Measurements from ENCODE around the gene TSPAN32. TPM values are rescaled to one million over a fixed set of nuclear protein-coding genes. Genes with fewer than 3 reads are reported as not detected.

TSPAN32 gene
- total RNA-seq, 1 donor, result 0.43 TPM

DNA sequence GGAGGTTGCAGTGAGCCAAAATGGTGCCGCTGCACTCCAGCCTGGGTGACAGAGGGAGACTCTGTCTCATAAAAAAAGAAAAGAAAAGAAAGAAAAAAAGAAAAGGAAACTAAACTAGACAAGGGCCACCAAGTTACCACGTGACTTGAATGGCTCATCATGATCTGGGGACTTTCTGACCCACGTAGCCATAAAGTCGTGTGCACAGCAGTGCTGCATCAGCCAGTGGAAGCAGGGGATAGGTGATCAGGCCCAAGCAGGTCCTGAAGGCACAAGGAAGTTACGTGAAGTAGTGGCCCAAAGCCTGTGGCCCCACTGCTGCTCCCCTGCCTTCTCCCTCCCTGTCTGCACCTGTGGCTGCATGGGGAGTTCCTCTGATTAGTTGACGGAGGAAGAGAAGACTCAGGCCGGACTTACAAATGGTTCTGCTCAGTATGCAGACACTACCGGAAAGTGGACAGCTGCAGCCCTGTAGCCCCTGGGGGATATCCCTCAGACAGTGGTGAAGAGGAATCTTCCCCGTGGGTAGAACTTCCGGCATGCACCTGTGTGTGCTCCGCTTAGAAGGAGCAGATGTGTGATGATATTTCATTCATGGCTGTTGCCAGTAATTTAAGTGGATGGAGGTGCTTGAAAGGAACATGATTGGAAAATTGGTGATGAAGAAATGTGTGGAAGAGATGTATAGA is 57.1 kb downstream of the TSPAN32 start:
- TF ChIP-seq, protein P1, sequence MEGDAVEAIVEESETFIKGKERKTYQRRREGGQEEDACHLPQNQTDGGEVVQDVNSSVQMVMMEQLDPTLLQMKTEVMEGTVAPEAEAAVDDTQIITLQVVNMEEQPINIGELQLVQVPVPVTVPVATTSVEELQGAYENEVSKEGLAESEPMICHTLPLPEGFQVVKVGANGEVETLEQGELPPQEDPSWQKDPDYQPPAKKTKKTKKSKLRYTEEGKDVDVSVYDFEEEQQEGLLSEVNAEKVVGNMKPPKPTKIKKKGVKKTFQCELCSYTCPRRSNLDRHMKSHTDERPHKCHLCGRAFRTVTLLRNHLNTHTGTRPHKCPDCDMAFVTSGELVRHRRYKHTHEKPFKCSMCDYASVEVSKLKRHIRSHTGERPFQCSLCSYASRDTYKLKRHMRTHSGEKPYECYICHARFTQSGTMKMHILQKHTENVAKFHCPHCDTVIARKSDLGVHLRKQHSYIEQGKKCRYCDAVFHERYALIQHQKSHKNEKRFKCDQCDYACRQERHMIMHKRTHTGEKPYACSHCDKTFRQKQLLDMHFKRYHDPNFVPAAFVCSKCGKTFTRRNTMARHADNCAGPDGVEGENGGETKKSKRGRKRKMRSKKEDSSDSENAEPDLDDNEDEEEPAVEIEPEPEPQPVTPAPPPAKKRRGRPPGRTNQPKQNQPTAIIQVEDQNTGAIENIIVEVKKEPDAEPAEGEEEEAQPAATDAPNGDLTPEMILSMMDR (IDR thresholded peaks at IDR 0.05; ENCODE audit: insufficient read depth, low read depth, low read length), result no peak
- DNase-seq (ENCODE audit: low read depth), result no peak
- H3K4me3 ChIP-seq (ENCODE audit: low read depth, low read length), result no peak overlapping the region

GRCh38 chr11:2359557-2359956 is 57.7 kb downstream of the TSPAN32 start:
- TF ChIP-seq, protein P1 (IDR thresholded peaks at IDR 0.05; ENCODE audit: insufficient read depth, low read depth, low read length), result no peak
- H3K4me3 ChIP-seq (ENCODE audit: low read depth, low read length), result no peak overlapping the region
- no peak for DNase-seq (ENCODE audit: low read depth)

DNA sequence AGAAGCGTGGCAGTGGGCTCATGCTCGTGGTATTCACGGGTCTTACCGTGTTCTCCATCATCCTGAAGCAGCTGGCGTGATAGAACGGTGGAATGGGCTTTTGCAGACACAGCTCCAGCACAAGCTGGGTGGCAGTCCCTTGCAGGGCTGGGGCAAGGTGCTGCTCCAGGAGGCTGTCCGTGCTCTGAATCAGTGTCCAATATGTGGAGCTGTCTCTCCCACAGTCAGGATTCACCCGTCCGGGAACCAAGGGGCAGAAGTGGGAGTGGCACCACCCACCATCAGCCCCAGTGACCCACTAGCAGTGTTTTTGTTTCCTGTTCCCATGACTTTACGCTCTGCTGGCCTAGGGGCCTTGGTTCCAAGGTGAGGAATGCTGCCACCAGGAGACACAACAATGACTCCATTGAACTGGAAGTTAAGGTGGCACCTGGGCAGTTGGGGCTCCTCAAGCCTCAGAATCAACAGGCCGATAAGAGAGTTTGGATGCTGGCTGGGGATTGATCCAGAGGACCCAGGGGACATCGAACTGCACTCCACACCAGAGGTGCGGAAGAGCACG is 58.3 kb downstream of the TSPAN32 start:
- TF ChIP-seq, protein P1 (IDR thresholded peaks at IDR 0.05; ENCODE audit: insufficient read depth, low read depth, low read length), result no peak
- DNase-seq (ENCODE audit: low read depth), result no peak
- no peak overlapping the region for H3K4me3 ChIP-seq (ENCODE audit: low read depth, low read length)

- no peak for DNase-seq (ENCODE audit: low read depth)
- H3K4me3 ChIP-seq (ENCODE audit: low read depth, low read length), result no peak overlapping the region
- TF ChIP-seq, protein P1 (IDR thresholded peaks at IDR 0.05; ENCODE audit: insufficient read depth, low read depth, low read length), result no peak
These were observed 59.8 kb downstream of the TSPAN32 start for GRCh38 chr11:2361565-2361964.

DNA sequence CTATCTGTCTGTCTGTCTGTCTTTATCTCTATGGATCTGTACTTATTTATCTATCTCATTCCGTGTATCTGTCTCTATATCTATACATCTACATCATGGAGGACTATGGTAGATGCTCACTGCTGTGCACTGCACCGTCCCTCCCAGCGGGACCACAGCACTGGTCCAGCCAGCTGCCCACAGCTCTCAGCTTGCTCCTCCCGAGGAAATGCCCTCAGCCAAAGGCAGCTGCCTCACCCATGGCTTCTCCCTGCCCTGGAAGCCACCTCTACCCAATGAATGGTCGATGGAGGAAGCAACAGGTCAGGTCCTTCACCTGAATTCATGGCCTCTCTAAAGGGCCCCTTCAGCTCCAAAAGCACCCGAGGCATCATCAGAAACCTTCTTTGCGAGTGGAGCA is 60.6 kb downstream of the TSPAN32 start:
- TF ChIP-seq, protein P1 (IDR thresholded peaks at IDR 0.05; ENCODE audit: insufficient read depth, low read depth, low read length), result no peak
- H3K4me3 ChIP-seq (ENCODE audit: low read depth, low read length), result no peak overlapping the region
- no peak for DNase-seq (ENCODE audit: low read depth)

DNA sequence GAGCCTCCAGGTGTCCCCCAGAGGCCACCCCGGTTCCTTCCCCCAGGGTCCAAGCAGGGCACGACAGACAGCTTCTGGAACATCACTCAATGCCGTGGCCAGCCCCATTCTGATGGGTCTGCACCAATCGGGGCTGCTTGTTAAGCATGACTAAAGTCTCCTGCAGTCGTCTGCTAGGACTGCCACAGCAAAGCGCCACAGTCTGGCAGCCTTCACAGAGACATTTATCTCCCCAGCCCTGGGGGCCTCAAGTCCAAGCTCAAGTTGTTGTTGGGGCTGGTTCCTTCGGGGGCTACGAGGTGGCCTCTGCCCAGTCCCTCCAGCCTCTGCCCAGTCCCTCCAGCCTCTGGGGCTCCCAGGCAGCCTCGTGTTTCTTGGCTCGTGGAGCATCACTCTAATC is 61.3 kb downstream of the TSPAN32 start:
- no peak for DNase-seq (ENCODE audit: low read depth)
- no peak overlapping the region for H3K4me3 ChIP-seq (ENCODE audit: low read depth, low read length)
- TF ChIP-seq, protein P1 (IDR thresholded peaks at IDR 0.05; ENCODE audit: insufficient read depth, low read depth, low read length), result no peak

All from fibroblast of villous mesenchyme (primary cell).